ENCODE results near the gene DAZAP1.

Gene DAZAP1

GRCh38 chr19:1393841-1394240, 13.5 kb upstream of the DAZAP1 start:
- no peak for DNase-seq (ENCODE audit: low read depth, low spot score)

DNA sequence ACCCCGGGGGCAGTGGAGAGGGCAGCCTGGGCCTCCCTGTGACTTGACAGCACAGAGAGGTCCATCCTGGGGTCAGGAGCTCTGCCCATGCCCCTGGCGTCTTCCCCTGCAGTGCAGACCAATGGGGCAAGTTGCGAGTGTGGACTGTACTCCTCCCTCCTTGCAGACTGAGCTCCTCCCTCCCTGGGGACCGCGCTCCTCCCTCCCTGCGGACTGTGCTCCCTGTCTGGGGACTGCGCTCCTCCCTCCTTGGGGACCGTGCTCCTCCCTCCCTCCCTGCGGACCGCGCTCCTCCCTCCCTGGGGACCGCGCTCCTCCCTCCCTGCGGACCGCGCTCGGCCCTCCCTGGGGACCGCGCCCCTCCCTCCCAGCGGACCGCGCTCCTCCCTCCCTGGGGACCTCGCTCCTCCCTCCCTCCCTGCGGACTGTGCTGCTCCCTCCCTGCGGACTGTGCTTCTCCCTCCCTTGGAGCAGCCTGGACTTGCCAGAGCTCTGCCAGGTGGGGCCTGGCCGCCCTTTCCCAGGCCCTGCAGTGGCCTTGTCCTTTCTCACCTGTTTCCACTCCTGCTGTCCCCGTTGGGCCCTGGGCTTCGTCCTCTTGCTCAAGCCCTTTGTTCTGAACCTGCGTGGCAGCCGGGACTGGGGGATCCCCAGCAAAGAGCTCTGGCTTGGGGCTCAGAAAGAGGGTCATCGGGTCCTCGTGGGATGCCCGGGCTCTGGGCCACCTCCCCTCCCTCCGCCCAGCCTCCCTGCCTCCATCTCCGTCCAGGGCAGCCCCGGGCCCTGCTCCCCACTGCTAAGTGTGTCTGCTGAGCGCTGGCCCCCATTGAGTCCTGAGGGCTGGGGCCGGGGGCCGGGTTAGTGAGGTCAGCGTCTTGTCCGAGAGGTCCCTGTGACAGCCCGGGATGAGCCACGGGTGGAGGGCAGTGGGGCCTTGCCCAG, 12.9 kb upstream of the DAZAP1 start:
- no peak for DNase-seq (ENCODE audit: low read depth, low spot score)

DNA sequence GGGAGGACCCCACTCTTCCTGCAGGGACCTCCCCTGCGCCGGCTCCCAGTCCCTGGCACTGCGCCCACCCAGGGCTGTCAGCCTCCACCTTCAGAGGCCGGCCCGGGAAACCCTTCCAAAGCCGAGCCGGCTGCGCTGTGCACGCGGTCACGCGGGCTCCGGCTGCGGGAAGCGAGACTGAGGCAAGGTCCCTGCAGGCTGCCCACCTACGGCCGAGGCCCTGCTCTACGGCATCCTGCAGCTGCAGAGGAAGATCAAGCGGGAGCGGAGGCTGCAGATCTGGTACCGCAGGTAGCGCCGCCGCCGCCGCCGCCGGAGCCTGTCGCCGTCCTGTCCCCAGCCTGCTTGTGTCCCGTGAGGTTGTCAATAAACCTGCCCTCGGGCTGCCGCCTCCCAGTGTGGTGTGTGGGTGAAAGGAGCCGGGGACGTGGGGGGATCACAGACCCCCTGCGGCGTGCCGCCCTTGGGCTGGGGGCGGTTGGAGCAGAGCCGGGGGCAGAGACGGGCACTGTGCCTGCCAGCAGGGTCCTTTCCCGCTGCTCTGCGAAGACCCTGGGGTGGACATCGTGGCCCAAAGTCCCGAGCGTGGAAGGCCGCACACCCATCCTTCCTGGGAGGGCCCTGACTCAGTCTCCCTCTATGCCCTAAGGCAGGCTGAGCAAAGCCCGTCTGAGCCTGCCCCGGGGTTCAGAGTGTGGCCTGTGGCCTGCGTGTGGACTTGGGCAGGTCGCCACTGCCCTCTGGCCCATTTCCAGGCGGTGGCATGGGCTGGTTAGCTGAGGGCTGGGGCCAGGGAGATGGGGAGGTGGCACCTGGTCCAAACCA, 12.0 kb upstream of the DAZAP1 start:
- DNase-seq (ENCODE audit: low read depth, low spot score) = no peak

- DNase-seq (ENCODE audit: low read depth, low spot score) = no peak
These were observed 11.2 kb upstream of the DAZAP1 start for GRCh38 chr19:1396019-1396767.

- no peak for DNase-seq (ENCODE audit: low read depth, low spot score)
These were observed 10.4 kb upstream of the DAZAP1 start for GRCh38 chr19:1396768-1397679.

GRCh38 chr19:1397838-1398237, 9.5 kb upstream of the DAZAP1 start:
- no peak for DNase-seq (ENCODE audit: low read depth, low spot score)

- no peak for DNase-seq (ENCODE audit: low read depth, low spot score)
These were observed 8.3 kb upstream of the DAZAP1 start for GRCh38 chr19:1399079-1399478.

DNA sequence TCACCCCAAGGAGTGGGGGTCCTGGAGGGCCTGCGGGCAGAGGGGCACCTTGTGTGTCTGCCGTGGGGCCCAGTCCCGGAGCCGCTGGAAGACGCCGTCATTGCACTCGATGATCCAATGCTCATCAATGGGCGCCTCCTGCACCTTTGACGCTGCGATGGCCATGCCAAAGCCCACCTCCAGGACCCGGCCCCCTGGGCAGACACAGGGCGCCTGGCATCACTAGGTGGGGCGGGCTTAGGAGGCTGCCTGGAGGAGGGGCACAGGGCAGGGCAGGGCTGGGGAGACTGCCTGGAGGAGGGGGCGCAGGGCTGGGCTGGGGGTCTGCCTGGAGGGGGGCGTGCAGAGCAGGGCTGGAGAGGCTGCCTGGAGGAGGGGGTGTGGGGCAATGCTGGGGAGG, 7.6 kb upstream of the DAZAP1 start:
- no peak for DNase-seq (ENCODE audit: low read depth, low spot score)

DNA sequence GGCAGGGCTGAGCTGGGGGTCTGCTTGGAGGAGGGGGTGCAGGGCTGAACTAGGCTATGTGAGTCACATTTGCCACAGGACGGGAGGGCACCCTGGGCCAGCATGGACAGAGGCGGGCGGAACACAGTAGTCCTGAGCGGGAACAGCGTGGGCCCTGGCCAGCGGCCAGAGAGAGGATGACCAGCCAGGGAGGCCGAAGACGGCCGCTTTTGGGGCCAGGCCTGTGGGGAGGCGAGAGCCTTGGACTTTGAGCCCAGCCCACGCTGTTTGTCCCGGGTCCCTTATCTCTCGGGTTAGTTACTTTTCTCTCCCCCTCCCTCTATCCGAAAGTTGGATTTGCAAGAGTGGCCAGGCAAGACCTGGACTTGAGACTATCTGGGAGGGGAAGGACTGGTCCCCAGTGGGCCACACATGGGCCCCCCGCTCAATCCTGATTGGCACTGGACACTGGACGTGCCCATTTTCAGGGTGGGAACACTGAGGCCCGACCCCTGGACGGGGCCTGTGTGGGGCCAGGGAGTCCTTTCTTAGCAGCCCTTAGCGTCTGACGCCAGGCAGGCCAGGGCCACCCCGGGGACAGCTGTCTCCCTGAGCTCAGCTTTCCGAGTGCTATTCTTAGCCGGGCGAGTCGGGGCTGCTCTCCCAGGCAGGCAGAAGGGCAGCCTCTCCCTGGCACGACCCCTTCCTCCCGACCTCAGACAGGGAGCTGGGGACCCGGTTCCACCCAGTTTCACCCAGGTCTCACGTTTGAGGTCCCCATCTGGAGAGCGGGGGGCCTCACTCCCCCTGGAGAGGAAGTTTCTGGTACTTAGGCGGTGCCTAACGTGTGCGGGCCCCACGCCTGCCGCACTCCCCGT, 6.9 kb upstream of the DAZAP1 start:
- no peak for DNase-seq (ENCODE audit: low read depth, low spot score)

- DNase-seq (ENCODE audit: low read depth, low spot score) = no peak
These were observed 6.1 kb upstream of the DAZAP1 start, which contains the start of gene GAMT for GRCh38 chr19:1401138-1401888. Gene GAMT (minus strand): TSS chr19:1401542. CDS start chr19:1401476, 66 bp downstream.

- no peak for DNase-seq (ENCODE audit: low read depth, low spot score)
These were observed 5.5 kb upstream of the DAZAP1 start for GRCh38 chr19:1401889-1402217.

DNA sequence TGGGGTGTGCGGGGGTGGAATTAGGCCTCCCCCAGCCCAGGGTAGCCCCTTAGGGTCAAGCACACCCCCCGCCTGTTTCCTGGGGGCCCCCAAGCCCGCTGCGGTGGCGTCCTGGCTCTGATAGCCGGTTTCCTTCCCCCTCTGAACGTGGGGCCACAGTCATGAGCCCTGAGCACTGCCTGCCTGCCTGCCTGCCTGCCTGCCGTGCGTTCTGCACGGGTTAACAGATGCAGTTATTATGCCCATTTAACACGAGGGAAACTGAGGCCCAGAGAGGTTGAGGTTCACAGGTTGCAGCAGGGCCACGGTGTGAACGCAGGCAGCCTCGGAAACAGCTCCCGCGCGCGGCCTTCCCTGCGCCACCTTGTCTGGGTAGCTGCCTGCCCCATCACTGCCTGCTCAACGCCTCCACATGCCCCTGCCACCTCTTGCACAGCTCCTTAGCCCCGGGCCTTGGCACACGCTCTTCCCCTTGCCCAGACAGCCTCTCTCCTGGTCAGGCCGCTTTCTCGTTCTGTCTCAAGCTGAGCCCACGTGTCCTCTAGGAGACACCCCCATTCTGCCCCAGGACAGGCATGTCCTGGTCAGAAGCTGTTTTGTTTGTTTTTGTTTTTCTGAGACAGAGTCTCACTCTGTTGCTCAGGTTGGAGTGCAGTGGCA, 4.8 kb upstream of the DAZAP1 start:
- no peak for DNase-seq (ENCODE audit: low read depth, low spot score)

GRCh38 chr19:1406774-1407527, 435 bp upstream of the DAZAP1 start:
- DNase-seq (ENCODE audit: low read depth, low spot score) = peak; percentile 99

- DNase-seq (ENCODE audit: low read depth, low spot score) = peak; percentile 40
These were observed 1.2 kb downstream of the DAZAP1 start for GRCh38 chr19:1408300-1409203.

GRCh38 chr19:1409204-1410005, 2.0 kb downstream of the DAZAP1 start:
- no peak for DNase-seq (ENCODE audit: low read depth, low spot score)

Measured in activated CD4-positive, CD25-positive, alpha-beta regulatory T cell treated with anti-CD3 and anti-CD28 coated beads, Interleukin-2, amount 50 U/mL, for 16 hours (primary cell).